Measurements from ENCODE around the gene CARMIL3. TPM values are rescaled to one million over a fixed set of nuclear protein-coding genes. Genes with fewer than 3 reads are reported as not detected.
A peak's percentile ranks its signal among the peaks of the same experiment; 100 is the strongest.

The CARMIL3 gene
- total RNA-seq, 1 experiment from 2014 or later = 0.33 TPM

DNA sequence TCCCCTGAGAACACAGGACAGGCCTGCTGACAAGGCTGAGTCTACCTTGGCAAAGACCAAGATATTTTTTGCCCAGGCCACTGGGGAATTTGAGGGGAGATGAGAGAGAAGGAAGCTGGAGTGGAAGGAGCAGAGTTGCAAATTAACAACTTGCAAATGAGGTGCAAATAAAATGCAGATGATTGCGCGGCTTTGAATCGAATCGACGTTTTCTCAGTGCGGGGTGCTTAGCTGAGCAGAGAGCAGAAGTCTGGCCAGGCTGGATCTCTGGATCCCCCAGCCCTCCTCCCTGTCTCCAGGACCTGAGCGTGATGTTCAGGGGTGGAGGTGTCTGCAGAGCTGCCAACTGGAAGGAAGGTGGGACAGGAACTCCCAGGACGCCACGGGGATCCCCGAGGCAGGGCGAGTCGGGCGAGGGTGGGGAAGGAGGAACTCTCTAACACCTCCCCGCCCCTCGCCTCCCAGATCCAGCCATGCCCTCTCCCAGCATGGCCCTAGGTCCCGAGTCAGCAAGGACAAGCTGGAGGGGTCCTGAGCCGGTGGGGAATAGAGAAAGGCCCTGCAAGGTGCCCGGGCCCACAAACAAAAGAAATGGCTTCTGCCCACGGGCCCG lies 527 bp upstream of the CARMIL3 start:
- Mint-ChIP-seq H3K27me3 (ENCODE audit: unreplicated experiment) (peaks cover 88% of the 10 kb centered on the region), H3K4me1 (ENCODE audit: low read depth, unreplicated experiment) (peaks cover 11% of the 10 kb centered on the region), H3K27ac (ENCODE audit: unreplicated experiment) (no peak overlapping the region), H3K4me3 (ENCODE audit: low read depth, unreplicated experiment) (peak overlapping the region; percentile 70), H3K9me3 (ENCODE audit: low read depth, unreplicated experiment) (no peaks in the 10 kb centered on the region), H3K36me3 (ENCODE audit: insufficient read depth, unreplicated experiment) (peaks cover 21% of the 10 kb centered on the region)
- intact Hi-C loops (cut with micrococcal nuclease; ENCODE audit: unreplicated experiment) = no loop called here
- BruUV-seq (replicated peaks) = no TSS peak
- CTCF ChIA-PET = no interaction called here
- no peak for TF ChIP-seq CTCF (IDR thresholded peaks at IDR 0.05; ENCODE audit: unreplicated experiment)
- DNase-seq = no peak

GRCh38 chr14:24052656-24053547 lies 1.1 kb downstream of the CARMIL3 start:
- DNase-seq = no peak
- H3K9me3 Mint-ChIP-seq (ENCODE audit: low read depth, unreplicated experiment) = no peaks in the 10 kb centered on the region
- H3K4me3 Mint-ChIP-seq (ENCODE audit: low read depth, unreplicated experiment) = peak overlapping the region; percentile 70
- TF ChIP-seq CTCF (IDR thresholded peaks at IDR 0.05; ENCODE audit: unreplicated experiment) = no peak
- H3K4me1 Mint-ChIP-seq (ENCODE audit: low read depth, unreplicated experiment) = peaks cover 11% of the 10 kb centered on the region
- CTCF ChIA-PET = interaction anchor here (0.7 kb wide), 1 partner anchor 214 kb away, joined by 4 read pairs; no protein-coding TSS in a partner anchor
- H3K27ac Mint-ChIP-seq (ENCODE audit: unreplicated experiment) = no peak overlapping the region
- peaks cover 89% of the 10 kb centered on the region for H3K27me3 Mint-ChIP-seq (ENCODE audit: unreplicated experiment)
- H3K36me3 Mint-ChIP-seq (ENCODE audit: insufficient read depth, unreplicated experiment) = peaks cover 21% of the 10 kb centered on the region
- intact Hi-C loops (cut with micrococcal nuclease; ENCODE audit: unreplicated experiment) = no loop called here
- BruUV-seq (replicated peaks) = no TSS peak

DNA sequence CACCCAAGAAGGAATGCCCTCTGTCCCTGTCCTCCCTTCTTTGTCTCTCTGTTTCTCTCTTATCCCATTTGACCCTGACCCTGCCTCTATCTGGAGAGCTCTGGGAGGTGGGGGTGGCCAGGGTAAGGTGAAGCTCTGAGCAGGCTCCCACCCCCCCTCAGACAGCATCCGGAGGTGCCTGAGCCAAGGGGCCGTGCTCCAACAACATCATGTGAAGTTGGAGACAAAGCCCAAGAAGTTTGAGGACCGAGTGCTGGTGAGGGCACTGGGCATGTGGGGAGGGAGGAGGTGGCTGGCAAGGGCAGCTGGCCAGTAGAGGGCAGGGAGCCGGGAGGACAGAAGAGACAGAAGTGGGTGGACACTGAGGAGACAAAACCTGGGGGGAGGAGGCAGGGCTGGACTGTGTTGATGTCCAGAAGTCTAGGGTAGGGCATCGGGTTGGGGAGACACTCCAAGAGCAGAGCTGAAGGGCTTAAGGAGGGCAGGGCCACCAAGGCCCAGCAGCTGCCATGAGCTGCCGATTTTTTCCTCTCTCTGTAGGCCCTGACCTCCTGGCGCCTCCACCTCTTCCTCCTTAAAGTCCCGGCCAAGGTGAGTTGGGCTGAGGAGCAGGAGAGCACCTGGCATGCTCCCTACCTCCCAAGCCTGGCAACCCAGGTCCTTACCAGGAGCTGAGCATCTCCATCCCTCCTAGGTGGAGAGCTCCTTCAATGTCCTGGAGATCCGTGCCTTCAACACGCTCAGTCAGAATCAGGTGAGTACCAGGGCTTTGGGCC lies 1.9 kb downstream of the CARMIL3 start:
- H3K27ac Mint-ChIP-seq (ENCODE audit: unreplicated experiment) = no peak overlapping the region
- peaks cover 21% of the 10 kb centered on the region for H3K36me3 Mint-ChIP-seq (ENCODE audit: insufficient read depth, unreplicated experiment)
- no peaks in the 10 kb centered on the region for H3K9me3 Mint-ChIP-seq (ENCODE audit: low read depth, unreplicated experiment)
- CTCF ChIA-PET = no interaction called here
- H3K4me1 Mint-ChIP-seq (ENCODE audit: low read depth, unreplicated experiment) = peaks cover 11% of the 10 kb centered on the region
- DNase-seq = no peak
- peak overlapping the region; percentile 70 for H3K4me3 Mint-ChIP-seq (ENCODE audit: low read depth, unreplicated experiment)
- BruUV-seq (replicated peaks) = no TSS peak
- H3K27me3 Mint-ChIP-seq (ENCODE audit: unreplicated experiment) = peaks cover 89% of the 10 kb centered on the region
- TF ChIP-seq CTCF (IDR thresholded peaks at IDR 0.05; ENCODE audit: unreplicated experiment) = no peak
- intact Hi-C loops (cut with micrococcal nuclease; ENCODE audit: unreplicated experiment) = no loop called here

DNA sequence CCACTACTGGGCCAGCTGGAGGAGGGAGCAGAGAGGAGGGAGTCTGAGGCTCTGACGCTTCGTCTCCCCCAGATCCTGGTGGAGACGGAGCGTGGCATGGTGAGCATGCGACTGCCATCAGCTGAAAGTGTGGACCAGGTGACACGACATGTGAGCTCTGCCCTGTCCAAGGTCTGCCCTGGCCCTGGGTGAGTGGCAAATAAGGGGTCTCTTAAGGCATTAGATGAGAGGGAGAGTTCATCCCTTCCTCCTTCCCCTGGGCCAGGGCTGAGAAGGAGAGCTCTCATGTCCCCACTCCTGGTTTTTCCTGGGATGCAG lies 2.5 kb downstream of the CARMIL3 start:
- DNase-seq = no peak
- no TSS peak for BruUV-seq (replicated peaks)
- peaks cover 21% of the 10 kb centered on the region for H3K36me3 Mint-ChIP-seq (ENCODE audit: insufficient read depth, unreplicated experiment)
- intact Hi-C loops (cut with micrococcal nuclease; ENCODE audit: unreplicated experiment) = no loop called here
- CTCF ChIA-PET = no interaction called here
- H3K27me3 Mint-ChIP-seq (ENCODE audit: unreplicated experiment) = peaks cover 87% of the 10 kb centered on the region
- H3K27ac Mint-ChIP-seq (ENCODE audit: unreplicated experiment) = no peak overlapping the region
- H3K4me3 Mint-ChIP-seq (ENCODE audit: low read depth, unreplicated experiment) = no peak overlapping the region
- H3K9me3 Mint-ChIP-seq (ENCODE audit: low read depth, unreplicated experiment) = no peaks in the 10 kb centered on the region
- TF ChIP-seq CTCF (IDR thresholded peaks at IDR 0.05; ENCODE audit: unreplicated experiment) = no peak
- H3K4me1 Mint-ChIP-seq (ENCODE audit: low read depth, unreplicated experiment) = peaks cover 11% of the 10 kb centered on the region

All from Calu3 (cell line).